Common myeloid progenitor, CD34-positive (primary cell): ENCODE data around the gene GABRB3.

Experiments
- CTCF ChIA-PET: fragments of 350-600 bp; sonication (Branson Sonifier 250); formaldehyde crosslinking; loops from one replicate; lab custom pipeline; 2021; ENCODE audit warnings: antibody characterized with exemption; lab: Charles Lee
- POLR2A ChIA-PET: fragments of 350-600 bp; sonication (Branson Sonifier 250); formaldehyde crosslinking; loops from one replicate; lab custom pipeline; 2021; ENCODE audit warnings: antibody characterized with exemption; lab: Charles Lee
- DNase-seq, 3 donors: peaks; one replicate each; pipeline versions ENCODE4 v3.0.0 to v3.0.0-alpha.2; 2013
- H3K27ac ChIP-seq, 2 experiments: 1 replicate in 1 of 2; 2 replicates in 1 of 2; pipeline ENCODE4 v1.7.0; 2013; ENCODE audit warnings: inconsistent platforms in 2 of 2, low read length in 2 of 2, mild to moderate bottlenecking in 2 of 2, low read depth in 1 of 2, moderate library complexity in 1 of 2; ENCODE audit not compliant: severe bottlenecking in 2 of 2, insufficient read depth in 1 of 2, poor library complexity in 1 of 2
- H3K27me3 ChIP-seq, 5 experiments: replicated peaks in 2 of 5; 1 replicate in 3 of 5; 2 replicates in 2 of 5; pipeline versions ENCODE4 v1.6.1 to v1.7.0; 2013; ENCODE audit warnings: low read length in 4 of 5, mild to moderate bottlenecking in 2 of 5, moderate library complexity in 2 of 5, inconsistent platforms in 1 of 5; ENCODE audit not compliant: insufficient read depth in 5 of 5, control insufficient read depth in 4 of 5
- H3K36me3 ChIP-seq, 4 experiments: 1 replicate in 2 of 4; 2 replicates in 2 of 4; pipeline versions ENCODE4 v1.6.1 to v1.7.0; 2013; ENCODE audit warnings: low read length in 3 of 4, control low read depth in 1 of 4, mild to moderate bottlenecking in 1 of 4; ENCODE audit not compliant: control insufficient read depth in 4 of 4, insufficient read depth in 4 of 4
- H3K4me1 ChIP-seq, 4 experiments: 1 replicate in 3 of 4; 2 replicates in 1 of 4; pipeline versions ENCODE4 v1.6.1 to v1.7.1; 2013; ENCODE audit warnings: low read length in 3 of 4, mild to moderate bottlenecking in 3 of 4, control low read depth in 1 of 4, inconsistent platforms in 1 of 4, moderate library complexity in 1 of 4; ENCODE audit not compliant: control insufficient read depth in 4 of 4, insufficient read depth in 4 of 4; ENCODE audit errors: control extremely low read depth in 1 of 4
- H3K4me3 ChIP-seq, 7 experiments: 1 replicate in 4 of 7; 2 replicates in 3 of 7; pipeline versions ENCODE4 v1.5.1 to v1.7.0; 2013; ENCODE audit warnings: mild to moderate bottlenecking in 7 of 7, low read length in 6 of 7, moderate library complexity in 6 of 7, inconsistent platforms in 2 of 7, low read depth in 2 of 7, control low read depth in 1 of 7; ENCODE audit not compliant: insufficient read depth in 4 of 7, control insufficient read depth in 1 of 7; ENCODE audit errors: extremely low read depth in 1 of 7
- H3K9me3 ChIP-seq, 5 experiments: 1 replicate in 4 of 5; 2 replicates in 1 of 5; pipeline versions ENCODE4 v1.6.1 to v1.7.1; 2013; ENCODE audit warnings: low read length in 4 of 5, mild to moderate bottlenecking in 2 of 5, inconsistent platforms in 1 of 5, low read depth in 1 of 5, moderate library complexity in 1 of 5; ENCODE audit not compliant: control insufficient read depth in 4 of 5, insufficient read depth in 2 of 5; ENCODE audit errors: control extremely low read depth in 1 of 5
- WGBS: methylation state at CpG from one replicate; pipeline ENCODE4 v1.1.5; 2013; ENCODE audit not compliant: insufficient coverage; 5-methylcytosine and 5-hydroxymethylcytosine counted together

GABRB3 gene

DNA sequence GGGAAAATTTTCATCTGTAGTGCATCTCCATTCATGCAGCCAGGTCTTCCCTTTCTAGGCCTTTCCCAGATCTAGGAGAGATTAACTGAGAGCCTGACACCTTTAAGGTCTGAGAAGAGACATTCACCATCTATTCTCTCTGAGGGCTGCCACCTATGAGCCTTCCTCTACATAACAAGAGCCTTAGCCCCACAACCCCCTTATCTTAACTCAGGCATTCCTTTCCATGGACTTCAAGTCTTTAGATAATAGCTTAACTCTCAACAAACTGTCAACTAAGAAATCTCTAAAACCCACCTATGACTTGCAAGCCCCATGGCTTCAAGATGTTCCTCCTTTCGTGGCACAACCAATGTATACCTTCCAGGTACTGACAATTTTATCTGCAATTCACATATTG lies 121.0 kb downstream of the GABRB3 start:
- WGBS, result 100% methylated on average over 1 of the region's 1 CpG
- no peaks in the 10 kb centered on the region for H3K27me3 ChIP-seq
- no peak overlapping the region for H3K27ac ChIP-seq
- H3K4me1 ChIP-seq, result no peaks in the 10 kb centered on the region
- ChIA-PET POLR2A (no interaction called here), CTCF (no interaction called here)
- DNase-seq, result no peak
- H3K4me3 ChIP-seq, result no peak overlapping the region
- H3K9me3 ChIP-seq, result peaks cover 0 to 9% (median 3%) of the 10 kb centered on the region in 5 experiments
- no peaks in the 10 kb centered on the region for H3K36me3 ChIP-seq

DNA sequence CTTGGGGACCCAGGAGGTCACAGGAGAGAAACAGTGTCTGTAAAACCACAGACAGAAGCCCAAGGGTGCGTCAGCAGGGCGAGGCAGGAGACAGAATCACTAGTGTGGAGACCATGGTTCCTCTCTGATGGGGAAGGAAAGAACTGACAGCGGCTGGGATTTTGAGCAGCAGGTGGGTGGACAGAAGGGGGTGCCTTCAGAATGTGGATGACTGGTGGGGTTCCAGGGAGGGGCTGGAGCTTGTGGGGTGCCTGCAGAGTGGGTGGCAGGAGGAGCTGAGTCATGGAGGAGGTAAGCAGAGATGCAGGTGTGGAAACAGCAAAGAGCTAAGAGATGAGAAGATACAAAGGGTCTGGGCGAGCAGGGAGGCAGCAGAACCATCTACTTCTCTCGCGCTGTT lies 124.2 kb downstream of the GABRB3 start:
- H3K4me1 ChIP-seq, result no peaks in the 10 kb centered on the region
- 90% methylated on average over 5 of the region's 6 CpGs for WGBS
- peaks cover 0 to 9% (median 3%) of the 10 kb centered on the region in 5 experiments for H3K9me3 ChIP-seq
- no peak overlapping the region for H3K27ac ChIP-seq
- H3K36me3 ChIP-seq, result no peaks in the 10 kb centered on the region
- H3K27me3 ChIP-seq, result no peaks in the 10 kb centered on the region
- DNase-seq, result no peak
- POLR2A ChIA-PET, result no interaction called here
- no peak overlapping the region for H3K4me3 ChIP-seq
- CTCF ChIA-PET, result no interaction called here

DNA sequence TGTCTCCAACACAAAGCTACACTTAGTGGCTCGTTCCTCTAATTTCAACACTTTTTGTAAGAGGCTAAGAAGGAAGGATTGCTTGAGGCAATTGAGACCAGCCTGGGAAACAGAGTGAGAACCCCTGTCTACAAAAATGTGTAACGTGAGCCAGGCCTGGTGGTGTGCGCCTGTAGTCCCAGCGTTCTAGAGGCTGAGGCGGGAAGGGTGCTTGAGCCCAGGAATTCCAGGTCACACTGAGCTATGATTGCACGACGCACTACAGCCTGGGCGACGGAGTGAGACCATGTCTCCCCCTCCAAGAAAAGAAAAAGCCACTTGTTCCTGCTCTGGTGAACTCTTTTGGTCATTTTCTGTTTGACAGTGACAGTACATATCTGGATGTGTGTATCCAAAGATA lies 127.9 kb downstream of the GABRB3 start:
- 97% methylated on average over 7 of the region's 9 CpGs for WGBS
- Histone ChIP-seq H3K36me3 (no peaks in the 10 kb centered on the region), H3K27me3 (no peaks in the 10 kb centered on the region), H3K4me1 (no peaks in the 10 kb centered on the region), H3K9me3 (peaks cover 0 to 6% (median 2%) of the 10 kb centered on the region in 5 experiments), H3K4me3 (no peak overlapping the region), H3K27ac (no peak overlapping the region)
- DNase-seq, result no peak
- CTCF ChIA-PET, result no interaction called here
- POLR2A ChIA-PET, result no interaction called here

DNA sequence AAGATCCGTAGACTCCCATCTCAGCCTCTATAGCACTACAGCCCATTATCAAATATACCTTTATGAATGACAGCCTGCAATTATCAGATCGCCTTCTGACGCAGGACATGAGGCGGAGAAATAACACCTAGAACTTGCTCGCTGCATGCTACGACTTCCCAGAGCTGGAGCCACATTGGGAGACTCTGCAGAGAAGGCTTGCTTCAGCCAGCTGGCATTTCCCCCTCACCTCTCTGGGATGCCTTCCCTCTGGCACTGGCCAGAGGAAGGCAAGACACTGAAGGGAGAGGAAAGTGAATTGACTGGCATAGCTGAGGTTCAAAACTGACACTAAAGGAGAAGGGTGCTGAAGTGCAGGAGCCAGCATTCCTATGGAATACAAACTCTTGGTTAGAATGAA lies 131.7 kb downstream of the GABRB3 start:
- WGBS, result 88% methylated on average over 6 of the region's 6 CpGs
- no peaks in the 10 kb centered on the region for H3K4me1 ChIP-seq
- CTCF ChIA-PET, result no interaction called here
- POLR2A ChIA-PET, result no interaction called here
- no peak overlapping the region for H3K4me3 ChIP-seq
- no peaks in the 10 kb centered on the region for H3K9me3 ChIP-seq
- no peaks in the 10 kb centered on the region for H3K36me3 ChIP-seq
- H3K27me3 ChIP-seq, result no peaks in the 10 kb centered on the region
- H3K27ac ChIP-seq, result no peak overlapping the region
- no peak for DNase-seq

DNA sequence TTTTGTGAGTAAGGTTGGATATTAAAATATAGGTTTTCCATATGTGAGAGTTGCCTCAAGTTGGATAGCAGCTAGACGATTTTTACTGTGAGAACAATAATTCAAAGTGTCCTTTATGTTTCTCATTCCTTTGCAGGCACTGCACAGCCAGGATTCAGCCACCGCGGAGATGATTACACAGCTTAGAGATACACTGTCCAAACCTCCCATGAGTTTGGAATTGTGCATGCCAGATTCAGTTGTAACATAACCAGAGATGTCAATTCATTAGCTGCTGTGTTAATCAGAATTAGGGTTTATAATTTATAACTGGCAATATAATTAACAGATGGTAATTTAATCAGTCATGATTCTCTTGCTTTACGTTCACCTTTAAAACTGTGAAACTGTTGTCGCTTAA lies 132.3 kb downstream of the GABRB3 start:
- CTCF ChIA-PET, result no interaction called here
- Histone ChIP-seq H3K9me3 (no peaks in the 10 kb centered on the region), H3K27me3 (no peaks in the 10 kb centered on the region), H3K4me1 (no peaks in the 10 kb centered on the region), H3K27ac (no peak overlapping the region), H3K36me3 (no peaks in the 10 kb centered on the region), H3K4me3 (no peak overlapping the region)
- WGBS, result 100% methylated on average over 5 of the region's 5 CpGs
- no peak for DNase-seq
- POLR2A ChIA-PET, result no interaction called here

DNA sequence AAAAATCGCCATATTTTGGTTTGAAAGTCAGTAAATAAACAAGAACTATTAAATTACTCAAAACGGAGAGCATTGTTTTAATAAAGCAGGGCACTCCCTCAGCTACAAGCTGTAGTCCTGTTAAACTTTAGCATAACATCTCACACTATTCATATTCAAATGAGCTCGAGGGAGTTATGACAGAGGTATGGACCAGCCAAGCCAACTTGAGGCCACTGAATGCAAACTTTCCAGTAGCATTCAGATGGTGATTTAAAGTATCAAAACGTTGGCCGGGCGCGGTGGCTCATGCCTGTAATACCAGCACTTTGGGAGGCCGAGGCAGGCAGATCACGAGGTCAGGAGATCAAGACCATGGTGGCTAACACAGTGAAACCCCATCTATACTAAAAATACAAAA lies 132.9 kb downstream of the GABRB3 start:
- CTCF ChIA-PET, result no interaction called here
- no peaks in the 10 kb centered on the region for H3K9me3 ChIP-seq
- DNase-seq, result no peak
- no peak overlapping the region for H3K27ac ChIP-seq
- POLR2A ChIA-PET, result no interaction called here
- no peaks in the 10 kb centered on the region for H3K4me1 ChIP-seq
- H3K4me3 ChIP-seq, result no peak overlapping the region
- H3K36me3 ChIP-seq, result no peaks in the 10 kb centered on the region
- H3K27me3 ChIP-seq, result no peaks in the 10 kb centered on the region
- 94% methylated on average over 6 of the region's 9 CpGs for WGBS

DNA sequence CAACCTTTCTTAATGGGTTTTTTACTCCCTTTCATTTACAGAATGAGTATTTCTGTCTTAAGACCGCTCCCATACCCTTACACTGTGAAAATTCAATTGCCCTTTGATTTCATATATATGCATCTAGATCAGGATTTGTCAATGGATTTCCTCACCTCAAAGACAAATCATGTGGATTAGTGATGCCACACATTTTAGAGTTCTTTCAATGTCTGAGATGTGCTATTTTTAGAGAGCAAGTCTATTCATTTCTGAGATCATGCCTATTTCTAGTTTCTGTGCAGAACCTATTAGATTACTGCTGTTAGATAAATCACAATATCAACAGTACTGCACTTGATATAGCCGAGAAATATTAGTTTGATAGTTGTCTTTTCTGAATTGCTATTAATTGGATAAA lies 137.3 kb downstream of the GABRB3 start:
- H3K27me3 ChIP-seq, result no peaks in the 10 kb centered on the region
- no peaks in the 10 kb centered on the region for H3K36me3 ChIP-seq
- POLR2A ChIA-PET, result no interaction called here
- no peak overlapping the region for H3K4me3 ChIP-seq
- 100% methylated on average over 1 of the region's 2 CpGs for WGBS
- no peaks in the 10 kb centered on the region for H3K9me3 ChIP-seq
- H3K4me1 ChIP-seq, result no peaks in the 10 kb centered on the region
- DNase-seq, result no peak
- CTCF ChIA-PET, result no interaction called here
- no peak overlapping the region for H3K27ac ChIP-seq
